HCT116 (cell line): ENCODE measurements around the gene KLHDC7B. TPM values are rescaled to one million over a fixed set of nuclear protein-coding genes. Genes with fewer than 3 reads are reported as not detected.

Experiments
- ATAC-seq: fragments of 200-7000 bp; cut with Tn5 transposase; 2 replicates; pipeline ENCODE4 v1.9.1; 2020; ENCODE audit warnings: mild to moderate bottlenecking, moderate library complexity
- BruUV-seq: library from RNA; stranded (reverse); fragments of 400-500 nt; replicated peaks from 2 replicates; lab custom pipeline; 2021; lab: Mats Ljungman, UMichigan
- CTCF ChIA-PET: fragments of 300-600 bp; sonication (Branson Sonifier 250); formaldehyde crosslinking; loops from one replicate; lab custom pipeline; 2021; ENCODE audit warnings: antibody characterized with exemption; lab: Charles Lee
- POLR2A ChIA-PET: fragments of 300-600, 350-600 bp; sonication (Branson Sonifier 250); formaldehyde crosslinking; loops from one replicate; lab custom pipeline; 2021; ENCODE audit warnings: antibody characterized with exemption; lab: Charles Lee
- RAD21 ChIA-PET, 2 experiments: fragments of 300-600 bp; sonication (Branson Sonifier 250); formaldehyde crosslinking; loops; one replicate each; lab custom pipeline; 2023; ENCODE audit warnings: low total read pairs in 2 of 2; ENCODE audit not compliant: uncharacterized antibody in 2 of 2, unreplicated experiment in 2 of 2, low non-redundant PET in 1 of 2; lab: Charles Lee
- DNase-seq: peaks from one replicate; pipeline ENCODE4 v3.0.0-alpha.2; 2010; ENCODE audit warnings: low read depth, low spot score
- H2AFZ ChIP-seq: fragments of 200-600 bp; shearing (Covaris generic), sonication (generic); 2 replicates; pipeline ENCODE4 v1.6.1; 2017; ENCODE audit warnings: low read depth, mixed run types, mixed read lengths, antibody characterized with exemption, low read length; ENCODE audit not compliant: poor library complexity, severe bottlenecking
- H3K27ac ChIP-seq: 2 replicates; pipeline ENCODE4 v1.5.1; 2012; ENCODE audit warnings: low read depth, low read length
- H3K27me3 ChIP-seq: fragments of 200-600 bp; sonication (generic); 2 replicates; pipeline ENCODE4 v1.6.1; 2016; ENCODE audit warnings: mixed run types, low read length, mixed read lengths; ENCODE audit not compliant: insufficient read depth
- H3K36me3 ChIP-seq, 2 experiments: fragments of 200-500 bp in 1 of 2; fragments of 200-600 bp in 1 of 2; sonication (Bioruptor generic) in 1 of 2; sonication (generic) in 1 of 2; 2 replicates each; pipeline versions ENCODE4 v1.5.1 to v1.6.1; 2014 to 2016; ENCODE audit warnings: low read length in 2 of 2, inconsistent platforms in 1 of 2, mixed read lengths in 1 of 2, mixed run types in 1 of 2; ENCODE audit not compliant: insufficient read depth in 2 of 2, control insufficient read depth in 1 of 2
- H3K4me1 ChIP-seq, 2 experiments: fragments of 200-600 bp in 1 of 2; sonication (generic) in 1 of 2; 2 replicates each; pipeline versions ENCODE4 v1.5.1 to v1.6.1; 2012 to 2017; ENCODE audit warnings: low read length in 2 of 2, inconsistent platforms in 1 of 2, mild to moderate bottlenecking in 1 of 2, mixed read lengths in 1 of 2, mixed run types in 1 of 2, moderate library complexity in 1 of 2; ENCODE audit not compliant: insufficient read depth in 2 of 2, control insufficient read depth in 1 of 2
- H3K4me2 ChIP-seq: fragments of 200-600 bp; sonication (generic); 2 replicates; pipeline ENCODE4 v1.6.1; 2017; ENCODE audit warnings: mixed run types, low read length, mixed read lengths
- H3K4me3 ChIP-seq, 2 experiments: fragments of 200-600 bp in 1 of 2; sonication (generic) in 1 of 2; replicated peaks in 1 of 2; 2 replicates each; pipeline ENCODE4 v1.5.1; 2011 to 2016; ENCODE audit warnings: low read length in 2 of 2, control low read depth in 1 of 2, low read depth in 1 of 2, mild to moderate bottlenecking in 1 of 2, mixed read lengths in 1 of 2, mixed run types in 1 of 2
- H3K79me2 ChIP-seq: fragments of 200-600 bp; sonication (generic); 2 replicates; pipeline ENCODE4 v1.6.1; 2017; ENCODE audit warnings: mild to moderate bottlenecking, mixed run types, low read length, moderate library complexity, mixed read lengths; ENCODE audit not compliant: insufficient read depth
- H3K9ac ChIP-seq: fragments of 200-600 bp; sonication (generic); 2 replicates; pipeline ENCODE4 v1.6.1; 2016; ENCODE audit warnings: low read length, mixed read lengths
- H3K9me2 ChIP-seq: fragments of 200-600 bp; sonication (generic), shearing (Covaris generic); 2 replicates; pipeline ENCODE4 v1.6.1; 2017; ENCODE audit warnings: mixed run types, mild to moderate bottlenecking, moderate library complexity; ENCODE audit not compliant: insufficient read depth
- H3K9me3 ChIP-seq, 2 experiments: fragments of 200-500 bp in 1 of 2; fragments of 200-600 bp in 1 of 2; sonication (Bioruptor generic) in 1 of 2; sonication (generic) in 1 of 2; 2 replicates each; pipeline ENCODE4 v1.6.1; 2014 to 2017; ENCODE audit warnings: low read length in 2 of 2, mixed read lengths in 2 of 2, inconsistent platforms in 1 of 2, low read depth in 1 of 2, mild to moderate bottlenecking in 1 of 2, mixed run types in 1 of 2, moderate library complexity in 1 of 2; ENCODE audit not compliant: control insufficient read depth in 1 of 2, insufficient read depth in 1 of 2
- H4K20me1 ChIP-seq: fragments of 200-600 bp; sonication (generic), shearing (Covaris generic); 2 replicates; pipeline ENCODE4 v1.6.1; 2017; ENCODE audit warnings: mixed run types, mild to moderate bottlenecking, moderate library complexity; ENCODE audit not compliant: insufficient read depth
- CEBPB ChIP-seq: IDR thresholded peaks from 2 replicates; pipeline ENCODE4 v1.6.1; 2012; ENCODE audit warnings: low read depth
- ELF1 ChIP-seq: IDR thresholded peaks from 2 replicates; pipeline ENCODE4 v1.6.1; 2012; ENCODE audit warnings: low read depth, borderline replicate concordance
- FOSL1 ChIP-seq: IDR thresholded peaks from 2 replicates; pipeline ENCODE4 v1.6.1; 2012; ENCODE audit warnings: low read depth
- POLR2AphosphoS5 ChIP-seq: IDR thresholded peaks from 2 replicates; pipeline ENCODE4 v1.6.1; 2011; ENCODE audit warnings: mild to moderate bottlenecking, low read depth, low read length, moderate library complexity
- RAD21 ChIP-seq: IDR thresholded peaks from 2 replicates; pipeline ENCODE4 v1.6.1; 2012; ENCODE audit warnings: low read depth, mild to moderate bottlenecking
- SIN3A ChIP-seq: IDR thresholded peaks from 2 replicates; pipeline ENCODE4 v1.6.1; 2012; ENCODE audit warnings: low read depth
- SP1 ChIP-seq: IDR thresholded peaks from 2 replicates; pipeline ENCODE4 v1.6.1; 2012; ENCODE audit warnings: low read depth
- TCF7L2 ChIP-seq: IDR thresholded peaks from 2 replicates; pipeline ENCODE4 v1.7.0; 2011; ENCODE audit warnings: borderline replicate concordance, inconsistent platforms; ENCODE audit not compliant: insufficient read depth, insufficient read length; ENCODE audit errors: extremely low read depth
- intact Hi-C: fragments of 100-400 bp; cut with micrococcal nuclease; formaldehyde crosslinking; loops from 2 replicates; pipeline ENCODE4 v1.10.0; 2022
- total RNA-seq: library from RNA; stranded (reverse); gene quantifications from one replicate; pipeline ENCODE4 v1.2.1, GENCODE V29; 2021; ENCODE audit not compliant: unreplicated experiment
- TF ChIP-seq, protein P1 (sequence below): IDR thresholded peaks from 2 replicates; pipeline ENCODE4 v1.6.1; 2012; ENCODE audit warnings: low read depth
- TF ChIP-seq, protein P2 (sequence below), 3 experiments: fragments of 200-600 bp in 1 of 3; sonication (generic) in 1 of 3; IDR thresholded peaks in 2 of 3; conservative IDR thresholded peaks in 1 of 3; 2 replicates each; pipeline ENCODE4 v1.5.1; 2012 to 2017; ENCODE audit warnings: low read depth in 2 of 3, low read length in 2 of 3, antibody characterized with exemption in 1 of 3, borderline replicate concordance in 1 of 3, control low read depth in 1 of 3, mild to moderate bottlenecking in 1 of 3, mixed read lengths in 1 of 3, mixed run types in 1 of 3, moderate library complexity in 1 of 3; ENCODE audit not compliant: insufficient read depth in 1 of 3

Gene KLHDC7B
- total RNA-seq, 1 experiment from 2014 or later: 0.69 TPM

DNA sequence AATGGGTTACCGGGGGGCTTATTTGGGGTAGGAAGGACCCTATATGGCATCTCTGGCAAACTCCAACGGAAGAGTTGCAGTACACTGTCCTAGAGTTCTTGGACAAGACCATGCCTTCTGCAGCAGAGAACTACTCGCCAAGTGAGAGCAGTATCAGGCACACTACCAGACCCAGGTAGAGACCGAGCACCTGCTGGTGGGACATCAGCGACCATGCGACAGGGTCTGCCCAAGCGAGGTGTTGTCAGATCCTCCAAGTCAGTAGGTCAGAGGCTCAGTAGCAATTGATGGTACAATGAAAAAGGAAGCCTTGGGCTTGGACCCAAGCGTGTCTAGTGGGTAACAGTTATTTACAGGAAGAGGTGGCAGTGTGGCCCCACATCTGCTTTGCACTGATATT lies 40.1 kb downstream of the KLHDC7B start:
- RAD21 ChIA-PET: no interaction called here
- Histone ChIP-seq H3K4me1 (peaks cover 5 to 24% of the 10 kb centered on the region in 2 experiments), H4K20me1 (no peaks in the 10 kb centered on the region), H3K36me3 (no peaks in the 10 kb centered on the region), H3K4me2 (no peak overlapping the region), H3K79me2 (peaks cover 17% of the 10 kb centered on the region; the same call in 1 of the 2 replicates), H2AFZ (no peak overlapping the region), H3K9ac (no peak overlapping the region), H3K9me3 (no peaks in the 10 kb centered on the region), H3K4me3 (no peak overlapping the region), H3K27ac (no peak overlapping the region), H3K27me3 (no peaks in the 10 kb centered on the region), H3K9me2 (no peaks in the 10 kb centered on the region)
- BruUV-seq: no TSS peak
- CTCF ChIA-PET: no interaction called here
- intact Hi-C loops: no loop called here
- no peak for ATAC-seq
- TF ChIP-seq POLR2AphosphoS5 (no peak), FOSL1 (no peak), SIN3A (no peak), ELF1 (no peak), TCF7L2 (no peak), SP1 (no peak), CEBPB (no peak), RAD21 (no peak)
- TF ChIP-seq, protein P1, sequence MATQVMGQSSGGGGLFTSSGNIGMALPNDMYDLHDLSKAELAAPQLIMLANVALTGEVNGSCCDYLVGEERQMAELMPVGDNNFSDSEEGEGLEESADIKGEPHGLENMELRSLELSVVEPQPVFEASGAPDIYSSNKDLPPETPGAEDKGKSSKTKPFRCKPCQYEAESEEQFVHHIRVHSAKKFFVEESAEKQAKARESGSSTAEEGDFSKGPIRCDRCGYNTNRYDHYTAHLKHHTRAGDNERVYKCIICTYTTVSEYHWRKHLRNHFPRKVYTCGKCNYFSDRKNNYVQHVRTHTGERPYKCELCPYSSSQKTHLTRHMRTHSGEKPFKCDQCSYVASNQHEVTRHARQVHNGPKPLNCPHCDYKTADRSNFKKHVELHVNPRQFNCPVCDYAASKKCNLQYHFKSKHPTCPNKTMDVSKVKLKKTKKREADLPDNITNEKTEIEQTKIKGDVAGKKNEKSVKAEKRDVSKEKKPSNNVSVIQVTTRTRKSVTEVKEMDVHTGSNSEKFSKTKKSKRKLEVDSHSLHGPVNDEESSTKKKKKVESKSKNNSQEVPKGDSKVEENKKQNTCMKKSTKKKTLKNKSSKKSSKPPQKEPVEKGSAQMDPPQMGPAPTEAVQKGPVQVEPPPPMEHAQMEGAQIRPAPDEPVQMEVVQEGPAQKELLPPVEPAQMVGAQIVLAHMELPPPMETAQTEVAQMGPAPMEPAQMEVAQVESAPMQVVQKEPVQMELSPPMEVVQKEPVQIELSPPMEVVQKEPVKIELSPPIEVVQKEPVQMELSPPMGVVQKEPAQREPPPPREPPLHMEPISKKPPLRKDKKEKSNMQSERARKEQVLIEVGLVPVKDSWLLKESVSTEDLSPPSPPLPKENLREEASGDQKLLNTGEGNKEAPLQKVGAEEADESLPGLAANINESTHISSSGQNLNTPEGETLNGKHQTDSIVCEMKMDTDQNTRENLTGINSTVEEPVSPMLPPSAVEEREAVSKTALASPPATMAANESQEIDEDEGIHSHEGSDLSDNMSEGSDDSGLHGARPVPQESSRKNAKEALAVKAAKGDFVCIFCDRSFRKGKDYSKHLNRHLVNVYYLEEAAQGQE: no peak
- TF ChIP-seq, protein P2, sequence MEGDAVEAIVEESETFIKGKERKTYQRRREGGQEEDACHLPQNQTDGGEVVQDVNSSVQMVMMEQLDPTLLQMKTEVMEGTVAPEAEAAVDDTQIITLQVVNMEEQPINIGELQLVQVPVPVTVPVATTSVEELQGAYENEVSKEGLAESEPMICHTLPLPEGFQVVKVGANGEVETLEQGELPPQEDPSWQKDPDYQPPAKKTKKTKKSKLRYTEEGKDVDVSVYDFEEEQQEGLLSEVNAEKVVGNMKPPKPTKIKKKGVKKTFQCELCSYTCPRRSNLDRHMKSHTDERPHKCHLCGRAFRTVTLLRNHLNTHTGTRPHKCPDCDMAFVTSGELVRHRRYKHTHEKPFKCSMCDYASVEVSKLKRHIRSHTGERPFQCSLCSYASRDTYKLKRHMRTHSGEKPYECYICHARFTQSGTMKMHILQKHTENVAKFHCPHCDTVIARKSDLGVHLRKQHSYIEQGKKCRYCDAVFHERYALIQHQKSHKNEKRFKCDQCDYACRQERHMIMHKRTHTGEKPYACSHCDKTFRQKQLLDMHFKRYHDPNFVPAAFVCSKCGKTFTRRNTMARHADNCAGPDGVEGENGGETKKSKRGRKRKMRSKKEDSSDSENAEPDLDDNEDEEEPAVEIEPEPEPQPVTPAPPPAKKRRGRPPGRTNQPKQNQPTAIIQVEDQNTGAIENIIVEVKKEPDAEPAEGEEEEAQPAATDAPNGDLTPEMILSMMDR (IDR thresholded peaks at IDR 0.05 in 2 of 3, conservative IDR thresholded peaks at IDR 0.05 in 1 of 3; ENCODE audit: borderline replicate concordance in 1 of 3, insufficient read depth in 1 of 3, low read depth in 2 of 3, low read length in 2 of 3): no peak
- POLR2A ChIA-PET: no interaction called here
- DNase-seq: no peak
